HG02973 (cell line): ENCODE data around the gene DHRS9.
A peak's percentile ranks its signal among the peaks of the same experiment; 100 is the strongest.

Experiments used
- ATAC-seq: cut with Tn5 transposase; IDR thresholded peaks from one replicate; pipeline ENCODE4 v1.9.1; 2021; ENCODE audit warnings: moderate library complexity; ENCODE audit not compliant: unreplicated experiment

The DHRS9 gene

DNA sequence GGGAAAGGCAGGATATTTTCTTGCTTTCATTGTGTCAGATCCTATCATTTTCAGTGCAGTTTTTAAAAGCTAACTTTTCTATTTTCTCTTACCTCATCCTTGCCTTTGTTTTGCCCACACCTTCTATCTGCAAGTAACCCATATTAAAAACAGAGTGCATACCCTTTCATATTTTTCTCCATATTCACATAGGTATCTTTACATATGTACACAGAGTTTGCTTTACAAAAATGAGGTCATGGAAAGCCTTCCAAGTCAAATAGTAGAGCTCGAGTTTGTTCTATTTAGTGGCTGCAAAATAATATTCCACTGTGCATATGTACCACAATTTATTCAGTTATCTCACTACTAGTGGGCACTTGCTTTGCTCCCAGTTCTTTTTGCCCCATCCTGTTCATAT is 3.9 kb upstream of the DHRS9 start:
- no peak for ATAC-seq

DNA sequence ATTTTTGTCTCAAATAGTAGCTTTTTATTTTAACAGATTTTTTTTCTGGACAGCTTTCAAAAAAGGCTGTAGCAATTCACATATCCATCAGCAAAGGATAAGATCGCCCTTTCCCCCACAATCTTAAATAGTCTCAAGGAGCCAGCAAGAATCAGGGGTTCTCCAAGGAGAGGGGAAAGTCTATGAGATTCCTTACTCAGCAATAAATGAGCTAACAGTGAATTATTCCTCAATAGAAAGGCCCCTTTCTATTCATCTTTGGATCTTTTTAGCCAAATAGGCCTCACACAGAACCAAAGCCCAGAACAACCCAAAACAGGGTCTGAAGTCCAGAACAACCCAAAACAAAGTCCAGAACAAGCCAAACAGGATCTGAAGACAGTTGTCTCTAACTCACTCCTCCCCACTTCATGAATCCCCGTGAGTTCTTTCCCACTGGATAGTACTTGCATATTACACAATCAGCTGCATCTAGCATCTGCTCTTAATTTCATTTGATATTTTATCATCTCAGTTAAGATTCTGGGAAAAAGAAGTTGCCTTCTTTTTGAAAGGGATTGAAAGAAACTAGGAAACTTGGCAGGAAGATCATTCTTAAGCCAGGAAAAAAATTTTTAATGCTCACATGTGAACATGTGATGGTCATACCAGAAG is 3.4 kb upstream of the DHRS9 start:
- ATAC-seq = no peak

DNA sequence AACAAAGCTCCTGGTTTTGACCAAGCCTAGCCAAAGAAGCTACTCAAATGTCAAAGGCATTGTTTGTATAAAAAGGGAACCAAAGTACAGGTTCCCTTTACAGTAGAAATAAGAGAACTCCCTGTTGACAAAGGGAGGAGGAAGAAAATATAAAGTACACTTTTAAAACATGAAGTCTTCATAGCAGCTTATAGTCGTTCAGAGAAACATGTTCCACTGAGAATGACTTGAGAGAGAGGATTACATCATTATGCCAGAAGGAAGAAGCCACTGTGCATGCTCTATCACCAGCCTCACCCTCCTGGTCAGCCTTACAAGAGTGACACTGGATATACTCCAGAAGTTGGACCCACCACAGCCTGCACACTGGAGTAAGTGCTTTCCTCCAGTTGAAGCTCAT is 2.5 kb upstream of the DHRS9 start:
- ATAC-seq = no peak

DNA sequence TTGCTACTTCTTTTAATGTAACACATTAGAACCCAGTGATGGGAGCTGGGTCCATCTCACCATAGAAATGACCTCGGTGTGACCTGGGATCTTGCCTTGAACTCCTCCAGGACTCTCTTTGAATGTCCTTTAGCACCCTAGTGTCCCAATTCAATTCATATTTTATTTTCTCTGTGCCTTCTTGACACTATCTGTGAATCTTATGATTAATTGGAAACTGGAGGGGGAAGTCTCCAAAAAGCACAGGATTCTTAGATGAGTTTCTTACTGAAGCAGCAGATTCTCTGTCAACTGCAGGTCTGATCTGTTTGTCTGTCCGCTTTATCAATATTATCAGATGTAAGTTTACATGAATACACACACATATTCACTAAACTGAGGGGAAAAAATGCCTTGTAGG is 470 bp downstream of the DHRS9 start:
- ATAC-seq = no peak

DNA sequence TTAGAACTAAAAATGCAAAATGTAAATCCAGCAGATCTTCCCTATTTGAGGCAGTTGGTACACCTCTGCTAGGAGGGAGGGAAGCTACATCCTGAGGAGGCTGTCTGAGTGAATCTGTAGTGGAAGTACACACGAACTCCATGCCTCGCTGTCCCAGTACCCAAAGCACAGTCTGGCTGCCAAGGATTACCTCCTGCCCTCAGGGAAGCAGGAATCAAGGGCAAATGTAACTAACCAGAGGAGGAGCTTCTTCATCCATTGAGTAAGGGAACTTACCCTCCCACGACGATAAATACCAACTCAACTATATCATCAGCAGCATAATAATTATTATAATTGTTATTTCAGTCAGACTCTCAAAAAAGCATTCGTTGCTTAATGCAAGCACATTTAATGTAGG is 2.1 kb downstream of the DHRS9 start:
- ATAC-seq = no peak

DNA sequence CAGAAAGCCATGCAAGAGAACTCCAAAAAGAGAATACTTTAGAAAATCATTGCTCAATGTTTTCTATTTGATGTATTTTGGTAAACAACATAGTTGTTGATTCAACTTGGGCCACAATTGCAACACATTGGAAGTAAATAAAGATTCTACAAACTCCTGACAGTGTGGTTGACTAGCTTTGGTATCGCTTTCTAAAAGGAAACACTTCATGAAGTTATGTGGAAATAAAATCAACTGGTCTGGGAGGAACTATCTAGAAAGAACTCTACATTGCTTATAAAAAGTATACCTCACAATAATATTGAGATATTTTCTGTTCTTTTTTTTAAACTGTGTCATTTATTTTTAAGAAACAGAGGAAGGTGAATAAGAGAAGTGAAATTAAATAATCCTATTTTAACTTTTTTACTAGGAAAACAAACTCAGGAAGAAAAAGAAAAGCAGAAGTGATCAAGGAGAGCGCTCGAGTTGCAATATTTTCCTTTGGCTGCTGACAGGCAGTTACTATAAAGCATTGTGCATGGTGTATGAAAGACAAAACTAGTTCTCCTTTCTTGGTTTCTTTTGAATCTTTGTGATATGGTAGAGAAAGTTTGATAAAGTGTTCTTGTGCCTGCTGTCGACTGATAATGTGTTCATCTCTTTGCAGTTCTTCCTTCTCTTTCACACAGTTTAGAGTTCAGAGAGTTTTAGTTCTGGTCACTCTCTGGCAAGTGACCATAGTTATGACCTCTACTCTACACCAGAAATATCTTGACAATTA is 3.0 kb downstream of the DHRS9 start:
- ATAC-seq = peak; percentile 53

DNA sequence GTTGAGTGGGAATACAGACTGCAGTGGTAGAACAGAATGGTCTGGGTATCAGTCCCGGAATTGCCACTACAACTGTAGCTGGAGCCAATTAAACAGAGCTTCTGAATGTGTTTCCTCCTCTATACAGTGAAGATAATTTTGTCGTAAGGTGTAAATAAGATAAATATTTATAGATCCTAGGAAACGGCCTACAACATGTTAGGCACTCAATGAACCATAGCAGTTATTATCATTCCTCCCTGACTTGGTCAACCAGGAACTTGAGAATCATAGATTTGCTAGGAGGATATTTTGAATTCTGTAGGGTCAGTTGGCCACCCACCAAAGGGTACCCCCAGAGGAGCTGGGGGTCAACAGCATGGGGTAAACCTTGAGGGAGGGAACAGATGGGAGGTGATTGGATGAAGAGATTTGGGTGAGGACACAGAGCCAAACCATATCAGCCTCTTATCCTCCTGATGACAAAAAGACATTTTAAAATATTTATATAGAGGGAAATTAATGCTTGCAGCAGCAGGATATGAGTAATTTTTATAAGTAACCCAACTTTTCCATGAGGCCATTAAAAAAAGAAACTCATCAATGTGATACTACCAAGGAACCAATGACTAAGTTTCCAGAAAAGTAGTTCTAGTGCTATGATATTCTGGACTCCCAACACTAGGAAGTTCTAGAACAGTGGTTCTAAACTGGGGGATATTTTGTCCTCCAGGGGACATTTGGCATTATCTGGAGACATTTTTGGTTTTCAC is 4.0 kb downstream of the DHRS9 start:
- ATAC-seq = no peak

DNA sequence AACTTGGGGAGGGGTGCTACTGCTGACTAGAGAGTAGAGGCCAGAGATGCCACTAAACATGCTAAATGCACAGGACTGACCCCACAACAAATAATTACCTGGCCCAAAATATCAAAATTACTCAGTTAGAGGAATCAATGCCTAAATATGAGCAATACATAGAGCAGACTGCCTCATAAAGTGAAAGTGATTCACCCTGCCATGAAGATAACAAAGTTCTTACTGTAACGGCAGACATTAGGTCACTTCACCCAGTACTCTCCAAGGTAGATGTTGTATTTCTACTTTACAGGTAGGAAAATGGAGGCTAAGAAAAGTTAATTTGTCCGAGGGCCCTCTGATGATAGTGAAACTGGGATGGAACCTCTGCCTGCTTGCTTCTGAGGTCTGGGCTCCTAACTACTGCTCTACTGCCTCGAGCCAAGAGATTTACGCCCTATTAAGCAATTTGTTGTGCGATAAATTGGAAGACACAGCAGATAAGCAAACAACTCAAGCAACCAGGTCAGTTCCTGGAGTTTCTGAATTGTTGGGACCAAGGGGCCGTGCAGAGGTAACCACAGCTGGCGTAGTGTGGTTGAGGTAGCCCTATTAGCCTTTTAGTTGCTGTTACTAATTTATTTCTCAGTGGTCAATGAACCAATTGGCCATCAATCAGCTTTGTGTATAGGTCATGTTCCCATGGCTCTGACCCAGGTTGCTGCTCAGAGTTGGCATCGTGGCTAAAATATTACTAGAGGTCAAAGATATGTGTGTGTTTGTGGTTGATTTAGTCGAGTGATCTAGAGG is 4.8 kb downstream of the DHRS9 start:
- peak; percentile 43 for ATAC-seq

DNA sequence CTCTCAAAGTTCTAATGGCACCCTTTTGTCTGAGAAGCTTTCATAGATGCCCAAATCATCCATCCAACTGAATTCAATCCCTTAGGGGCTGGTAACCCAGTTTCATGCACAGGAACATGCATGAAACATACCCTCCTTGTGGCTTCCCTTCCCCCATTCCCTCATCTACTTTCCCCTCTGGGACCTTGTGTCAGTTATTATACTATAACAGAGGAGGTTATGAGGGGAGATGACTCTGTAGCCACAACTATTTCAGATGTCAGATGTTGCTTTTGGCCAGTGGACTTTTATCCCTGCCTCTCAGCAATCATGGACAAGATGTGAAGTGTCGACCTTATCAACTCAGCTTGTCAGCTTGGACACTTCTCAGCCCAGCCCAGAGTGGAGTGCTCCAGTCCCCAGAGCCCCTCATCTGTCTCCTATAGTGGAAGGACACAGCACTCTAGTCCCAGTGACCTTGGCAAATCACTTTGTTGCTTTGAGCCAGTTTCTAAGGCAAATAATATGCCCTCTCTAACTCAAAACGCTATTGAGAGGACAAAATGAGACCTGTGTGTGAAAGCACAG is 8.4 kb downstream of the DHRS9 start:
- no peak for ATAC-seq

DNA sequence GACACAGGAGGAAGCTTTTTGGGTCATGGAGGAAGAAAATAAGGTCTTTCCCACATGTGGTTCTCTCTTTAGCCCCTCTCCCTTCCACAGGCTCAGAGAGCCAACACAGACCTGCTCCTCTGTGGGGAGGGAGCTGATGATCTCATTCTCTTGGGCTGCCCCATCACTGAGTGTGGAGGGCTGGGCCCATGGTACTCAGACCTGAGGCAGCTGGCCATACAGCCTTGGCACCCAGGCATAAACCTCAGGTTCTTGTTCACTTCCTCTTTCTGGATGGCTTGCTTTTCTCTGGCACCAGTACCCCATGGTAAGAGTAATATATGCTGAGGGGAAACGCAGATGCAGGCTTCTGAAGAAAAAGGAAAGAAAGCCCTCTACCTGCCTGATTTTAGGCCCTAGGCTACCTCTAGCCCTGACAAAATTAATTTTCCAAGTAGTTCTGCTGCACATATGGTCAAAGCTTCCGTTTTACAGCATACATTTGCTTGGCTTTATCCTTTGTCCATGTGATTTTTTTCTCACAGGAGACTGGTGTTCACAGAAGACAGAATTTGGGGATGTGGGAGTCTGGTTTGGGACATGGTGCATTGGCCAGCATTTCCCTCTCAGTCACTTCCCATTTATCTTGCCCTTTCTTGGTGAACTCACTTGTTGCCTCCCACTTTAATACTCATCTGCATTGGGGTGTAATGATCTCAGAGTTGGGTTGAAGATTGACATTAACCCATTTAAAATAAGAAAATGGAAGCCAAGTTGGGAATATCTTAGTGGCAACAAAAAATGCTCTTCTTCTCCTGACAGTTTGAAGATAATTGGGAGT is 11.1 kb downstream of the DHRS9 start:
- peak; percentile 78 for ATAC-seq

DNA sequence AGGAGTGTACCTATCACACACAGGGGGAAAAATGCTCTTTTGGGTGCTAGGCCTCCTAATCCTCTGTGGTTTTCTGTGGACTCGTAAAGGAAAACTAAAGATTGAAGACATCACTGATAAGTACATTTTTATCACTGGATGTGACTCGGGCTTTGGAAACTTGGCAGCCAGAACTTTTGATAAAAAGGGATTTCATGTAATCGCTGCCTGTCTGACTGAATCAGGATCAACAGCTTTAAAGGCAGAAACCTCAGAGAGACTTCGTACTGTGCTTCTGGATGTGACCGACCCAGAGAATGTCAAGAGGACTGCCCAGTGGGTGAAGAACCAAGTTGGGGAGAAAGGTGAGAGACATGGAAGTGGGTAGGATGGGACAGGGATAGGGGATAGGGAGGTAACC is 12.2 kb downstream of the DHRS9 start:
- no peak for ATAC-seq

DNA sequence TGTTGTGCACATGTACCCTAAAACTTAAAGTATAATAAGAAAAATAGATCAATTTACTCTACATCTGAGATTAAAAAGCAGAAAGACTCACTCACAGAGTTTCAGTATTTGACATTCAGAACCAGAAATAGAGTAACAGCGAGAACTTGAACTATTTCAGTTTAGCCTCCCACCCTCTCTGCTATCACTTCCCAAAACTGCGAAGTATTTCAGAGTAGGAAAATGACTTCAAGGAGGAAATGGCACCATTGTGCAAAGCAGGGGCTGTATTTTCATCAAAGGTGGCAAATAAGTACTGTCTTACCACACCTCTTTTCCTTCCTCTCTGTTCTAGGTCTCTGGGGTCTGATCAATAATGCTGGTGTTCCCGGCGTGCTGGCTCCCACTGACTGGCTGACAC is 13.6 kb downstream of the DHRS9 start:
- ATAC-seq = peak; percentile 64

DNA sequence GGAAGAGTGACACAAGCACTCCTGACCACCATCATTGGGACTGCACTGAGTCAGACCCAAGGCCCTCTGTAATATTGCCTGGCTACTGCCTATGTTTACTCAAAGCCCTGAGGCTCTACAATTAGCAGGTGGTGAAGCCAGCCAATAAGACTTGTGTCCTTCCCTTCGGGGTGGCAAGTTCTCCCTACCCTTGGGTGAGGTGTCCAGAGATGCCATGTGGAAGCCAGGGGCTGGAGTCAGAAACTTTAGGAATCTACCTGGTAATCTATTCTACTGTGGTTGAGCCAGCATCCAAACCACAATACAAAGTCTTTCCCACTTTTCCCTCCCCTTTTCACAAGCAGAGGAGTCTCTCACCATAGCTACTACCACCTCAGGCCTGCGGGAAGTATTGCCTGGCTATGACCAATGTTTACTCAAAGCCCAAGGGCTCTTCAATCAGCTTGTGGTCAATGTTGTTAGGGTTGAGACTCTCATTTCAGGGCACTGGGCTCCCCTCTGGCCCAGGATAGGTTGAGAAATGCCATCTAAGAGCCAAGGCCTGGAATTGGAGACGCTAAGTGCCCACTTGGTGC is 17.6 kb downstream of the DHRS9 start:
- no peak for ATAC-seq

DNA sequence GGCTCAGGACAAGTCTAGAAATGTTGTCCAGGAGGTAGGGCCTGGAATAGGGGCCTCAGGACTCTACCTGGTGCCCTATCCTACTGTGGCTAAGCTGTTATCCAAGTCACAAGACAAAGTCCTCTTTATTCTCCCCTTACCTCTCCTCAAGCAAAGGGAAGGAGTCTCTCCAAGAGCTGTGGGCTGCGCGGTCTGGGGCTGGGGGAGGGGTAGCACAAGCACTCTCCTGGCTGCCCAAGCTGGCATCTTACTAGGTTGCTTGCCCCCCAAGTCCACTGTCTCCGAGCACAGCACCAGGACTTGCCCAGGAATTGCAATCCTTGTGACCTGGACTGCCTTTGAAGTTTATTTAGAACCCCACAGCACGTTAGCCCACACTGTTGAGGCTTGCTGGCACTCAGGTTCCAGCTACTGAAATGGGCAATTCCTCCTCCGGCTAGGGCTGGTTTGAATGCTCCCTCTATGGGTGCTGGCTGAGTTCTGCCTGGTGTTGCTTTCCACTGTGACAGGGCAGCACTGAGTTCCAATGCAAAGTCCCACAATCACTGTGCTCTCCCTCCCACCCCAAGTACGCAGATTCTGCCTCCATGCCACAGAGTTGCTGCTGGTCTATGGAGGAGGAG is 18.5 kb downstream of the DHRS9 start:
- ATAC-seq = no peak

DNA sequence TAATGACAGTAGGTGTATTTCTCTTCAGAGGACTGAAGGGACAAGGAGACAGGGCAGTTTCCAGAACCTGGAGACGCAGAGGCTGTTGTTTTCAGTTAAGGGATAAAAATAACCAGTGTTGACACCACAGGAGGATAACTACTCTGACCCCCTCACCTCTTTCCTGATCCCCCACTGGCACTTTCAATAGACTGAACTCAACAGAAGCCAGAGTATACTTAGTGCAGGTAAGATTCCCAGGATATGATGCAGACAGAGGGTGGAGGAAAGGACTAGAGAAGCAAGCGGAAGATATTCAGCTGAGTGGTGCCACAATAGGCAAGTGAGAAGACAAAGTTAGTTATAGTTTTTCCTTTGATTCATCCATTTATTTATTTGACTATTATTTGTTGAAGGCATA is 19.8 kb downstream of the DHRS9 start:
- ATAC-seq = no peak

DNA sequence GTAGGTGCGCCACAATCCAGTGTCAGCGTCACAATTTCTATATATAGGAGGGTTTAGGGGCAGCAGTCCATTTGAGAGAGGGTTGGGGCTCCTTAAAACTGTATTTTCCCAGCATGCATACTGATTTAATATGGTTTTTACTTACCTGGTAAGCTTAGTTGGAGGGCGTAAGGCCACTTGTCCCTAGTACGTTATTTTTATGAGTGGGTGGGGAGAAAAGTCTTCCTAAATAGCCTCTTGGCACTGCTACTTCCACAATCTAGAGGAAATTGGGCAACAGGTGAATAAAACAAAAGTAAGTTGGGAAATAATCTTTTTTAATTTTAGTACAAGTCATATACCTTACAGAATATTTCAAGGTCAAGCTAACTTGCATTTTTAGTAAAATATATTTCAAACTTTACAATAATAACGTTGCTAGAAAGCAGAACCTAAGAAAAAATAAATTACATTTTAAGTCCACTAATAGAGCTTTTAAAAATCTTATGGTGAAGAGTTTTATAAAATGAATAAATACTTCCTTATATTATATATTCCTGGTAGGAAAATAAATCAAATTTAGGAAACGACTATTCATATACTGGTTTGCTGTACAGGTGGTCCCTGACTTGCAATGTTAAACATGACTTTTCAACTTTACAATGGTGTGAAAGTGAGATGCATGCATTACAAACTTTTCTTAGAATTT is 20.9 kb downstream of the DHRS9 start:
- no peak for ATAC-seq

DNA sequence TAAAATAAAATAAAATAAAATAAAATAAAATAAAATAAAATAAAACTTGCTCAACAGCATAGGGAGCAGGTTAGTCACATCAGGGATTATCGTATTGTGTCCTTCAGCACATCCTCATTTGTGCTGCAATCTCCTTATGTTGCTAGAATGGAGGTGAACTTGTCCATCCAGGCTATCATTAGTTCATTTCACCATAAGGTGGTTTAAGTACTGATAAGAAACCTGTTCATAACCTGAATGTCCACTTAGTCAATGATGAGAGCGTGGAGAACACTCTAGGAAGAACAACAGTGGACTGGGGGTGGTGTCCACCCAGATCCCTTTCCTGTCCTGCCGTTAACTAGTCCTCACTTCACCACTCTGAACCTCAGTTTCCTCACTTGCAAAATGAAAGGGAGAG is 21.9 kb downstream of the DHRS9 start:
- no peak for ATAC-seq

DNA sequence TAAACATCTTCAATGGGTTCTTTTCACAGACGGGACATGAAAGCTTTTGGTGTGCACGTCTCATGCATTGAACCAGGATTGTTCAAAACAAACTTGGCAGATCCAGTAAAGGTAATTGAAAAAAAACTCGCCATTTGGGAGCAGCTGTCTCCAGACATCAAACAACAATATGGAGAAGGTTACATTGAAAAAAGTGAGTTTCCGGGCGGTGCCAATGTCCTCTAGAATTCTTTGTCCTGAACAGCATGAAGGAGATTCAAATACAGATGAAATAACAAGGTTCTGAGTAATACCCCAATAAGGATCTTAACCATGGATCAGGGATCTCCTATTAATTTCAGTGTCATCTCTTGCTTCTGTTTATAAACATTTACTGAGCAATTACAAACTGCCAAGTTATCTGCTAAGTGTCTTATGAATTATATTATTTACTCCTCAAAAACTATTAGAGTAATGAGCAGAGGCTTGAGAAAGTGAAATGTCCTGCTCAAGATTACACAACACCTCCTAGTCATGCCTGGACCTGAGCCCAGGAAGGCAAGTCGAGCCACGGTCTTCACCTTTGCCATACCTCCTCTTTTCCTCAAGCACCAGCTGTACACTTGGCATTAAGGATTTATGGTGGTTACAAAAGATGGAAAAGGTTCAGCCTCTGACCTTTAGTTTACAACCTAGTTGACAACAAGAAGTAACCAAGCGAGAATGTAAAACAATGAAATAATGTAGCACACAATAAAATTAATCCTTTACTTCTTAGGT is 22.6 kb downstream of the DHRS9 start:
- ATAC-seq = no peak
